Activated CD4-positive, alpha-beta memory T cell treated with anti-CD3 and anti-CD28 coated beads, Interleukin-2, amount 10 ng/mL, durations not matched to agents 7 days and 5 days (primary cell): Measurements from ENCODE around the gene HHATL. TPM values are rescaled to one million over a fixed set of nuclear protein-coding genes. Genes with fewer than 3 reads are reported as not detected.
A peak's percentile ranks its signal among the peaks of the same experiment; 100 is the strongest.

Source experiments
- CTCF ChIA-PET: fragments of 350-600 bp; sonication (Branson Sonifier 250); formaldehyde crosslinking; loops from one replicate; lab custom pipeline; 2021; ENCODE audit warnings: antibody characterized with exemption, inconsistent platforms; lab: Charles Lee
- POLR2A ChIA-PET: fragments of 350-600 bp; sonication (Branson Sonifier 250); formaldehyde crosslinking; loops from one replicate; lab custom pipeline; 2021; ENCODE audit warnings: antibody characterized with exemption; lab: Charles Lee
- DNase-seq: peaks from one replicate; pipeline ENCODE4 v3.0.0-alpha.2; 2020
- H3K27ac Mint-ChIP-seq: one replicate; pipeline ENCODE4 v1.8.0; 2021; ENCODE audit warnings: mild to moderate bottlenecking, mixed read lengths
- H3K27me3 Mint-ChIP-seq: one replicate; pipeline ENCODE4 v1.8.0; 2021; ENCODE audit warnings: mixed read lengths
- H3K36me3 Mint-ChIP-seq: one replicate; pipeline ENCODE4 v1.8.0; 2021; ENCODE audit warnings: low read depth, mixed read lengths
- H3K4me1 Mint-ChIP-seq: one replicate; pipeline ENCODE4 v1.8.0; 2021; ENCODE audit warnings: mixed read lengths
- H3K4me3 Mint-ChIP-seq: one replicate; pipeline ENCODE4 v1.8.0; 2021; ENCODE audit warnings: mild to moderate bottlenecking, mixed read lengths
- H3K9me3 Mint-ChIP-seq: one replicate; pipeline ENCODE4 v1.8.0; 2021; ENCODE audit warnings: mixed read lengths
- total RNA-seq, 2 experiments: library from RNA; stranded (reverse); gene quantifications; one replicate each; pipeline ENCODE4 v1.2.3, GENCODE V29; 2021

The HHATL gene
- total RNA-seq, 2 experiments from 2014 or later, result 0.25 TPM; not detected in 1

DNA sequence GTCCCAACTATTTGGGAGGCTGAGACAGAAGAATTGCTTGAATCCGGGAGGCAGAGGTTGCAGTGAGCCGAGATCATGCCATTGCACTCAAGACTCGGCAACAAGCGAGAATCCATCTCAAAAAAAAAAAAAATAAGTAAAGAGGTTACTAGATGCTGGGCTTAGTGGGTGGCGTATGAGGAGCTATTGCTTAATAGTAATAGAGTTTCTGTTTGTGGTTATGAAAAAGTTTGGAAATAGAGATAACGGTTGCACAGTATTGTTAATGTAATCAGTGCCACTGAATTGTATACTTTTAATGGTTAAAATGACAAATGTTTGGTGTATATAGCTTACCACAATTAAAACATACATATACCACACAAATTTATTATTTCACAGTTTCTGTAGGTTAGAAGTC, 14.7 kb upstream of the HHATL start:
- no peaks in the 10 kb centered on the region for H3K9me3 Mint-ChIP-seq
- no peaks in the 10 kb centered on the region for H3K4me1 Mint-ChIP-seq
- H3K27me3 Mint-ChIP-seq, result peaks cover 9% of the 10 kb centered on the region
- H3K36me3 Mint-ChIP-seq, result no peaks in the 10 kb centered on the region
- no peak for DNase-seq
- ChIA-PET CTCF (interaction anchor here (0.7 kb wide), 1 partner anchor 115 kb away, joined by 5 read pairs; no protein-coding TSS in a partner anchor), POLR2A (no interaction called here)
- H3K27ac Mint-ChIP-seq, result no peak overlapping the region
- no peak overlapping the region for H3K4me3 Mint-ChIP-seq

DNA sequence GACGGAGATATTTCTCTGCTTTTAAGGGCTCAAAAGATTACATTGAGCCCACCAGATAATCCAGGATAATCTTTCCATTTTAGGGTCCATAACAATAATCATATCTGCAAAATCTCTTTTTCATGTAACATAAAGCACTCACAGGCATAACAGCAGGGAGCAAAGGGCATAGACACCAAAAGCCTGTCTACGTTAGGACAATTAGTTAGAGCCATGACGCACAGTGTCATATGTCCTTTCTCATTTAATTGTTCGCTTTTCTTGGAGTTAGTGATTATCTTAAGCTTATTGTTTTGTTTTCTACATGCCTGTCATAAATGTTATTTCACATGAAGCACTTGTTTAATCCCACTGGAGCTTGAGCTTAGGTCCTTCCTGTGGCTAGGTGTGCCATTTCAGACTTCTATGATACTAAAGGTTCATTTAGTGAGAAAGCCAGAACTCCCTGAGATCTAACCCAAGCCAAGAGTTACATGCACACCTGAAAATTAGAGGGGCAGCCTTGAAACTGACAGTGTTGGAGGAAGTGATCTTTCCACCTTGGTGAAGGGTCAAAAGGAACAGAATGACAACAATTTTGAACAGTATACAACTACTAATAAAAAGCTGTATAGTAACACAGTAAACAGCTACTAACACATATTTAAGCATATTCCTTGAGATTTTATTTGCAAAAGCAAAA, 11.7 kb upstream of the HHATL start:
- peaks cover 4% of the 10 kb centered on the region for H3K27me3 Mint-ChIP-seq
- ChIA-PET POLR2A (no interaction called here), CTCF (no interaction called here)
- H3K9me3 Mint-ChIP-seq, result no peaks in the 10 kb centered on the region
- H3K4me3 Mint-ChIP-seq, result no peak overlapping the region
- no peaks in the 10 kb centered on the region for H3K36me3 Mint-ChIP-seq
- no peaks in the 10 kb centered on the region for H3K4me1 Mint-ChIP-seq
- DNase-seq, result no peak
- no peak overlapping the region for H3K27ac Mint-ChIP-seq

DNA sequence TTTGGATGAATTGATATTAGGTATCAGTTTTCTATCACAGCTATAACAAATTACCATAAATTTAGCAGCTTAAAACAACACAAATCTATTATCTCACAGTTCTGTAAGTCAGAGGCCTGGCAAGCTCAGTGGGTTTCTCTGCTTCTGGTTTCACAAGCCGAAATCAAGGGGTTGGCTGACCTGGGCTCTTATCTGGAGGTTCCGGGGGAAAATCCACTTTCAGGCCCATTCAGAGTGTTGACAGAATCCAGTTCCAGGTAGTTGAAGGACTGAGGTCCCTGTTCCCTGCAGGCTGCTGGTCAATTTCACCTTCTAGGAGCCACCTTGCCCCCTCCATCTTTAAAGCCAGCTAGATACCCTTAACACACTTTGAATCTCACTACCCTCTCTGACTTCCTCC, 11.1 kb upstream of the HHATL start:
- Mint-ChIP-seq H3K27me3 (peaks cover 4% of the 10 kb centered on the region), H3K9me3 (no peaks in the 10 kb centered on the region), H3K27ac (no peak overlapping the region), H3K36me3 (no peaks in the 10 kb centered on the region), H3K4me1 (no peaks in the 10 kb centered on the region), H3K4me3 (no peak overlapping the region)
- DNase-seq, result no peak
- POLR2A ChIA-PET, result no interaction called here
- CTCF ChIA-PET, result interaction anchor here (0.6 kb wide), 1 partner anchor 1216 kb away, joined by 4 read pairs; no protein-coding TSS in a partner anchor

DNA sequence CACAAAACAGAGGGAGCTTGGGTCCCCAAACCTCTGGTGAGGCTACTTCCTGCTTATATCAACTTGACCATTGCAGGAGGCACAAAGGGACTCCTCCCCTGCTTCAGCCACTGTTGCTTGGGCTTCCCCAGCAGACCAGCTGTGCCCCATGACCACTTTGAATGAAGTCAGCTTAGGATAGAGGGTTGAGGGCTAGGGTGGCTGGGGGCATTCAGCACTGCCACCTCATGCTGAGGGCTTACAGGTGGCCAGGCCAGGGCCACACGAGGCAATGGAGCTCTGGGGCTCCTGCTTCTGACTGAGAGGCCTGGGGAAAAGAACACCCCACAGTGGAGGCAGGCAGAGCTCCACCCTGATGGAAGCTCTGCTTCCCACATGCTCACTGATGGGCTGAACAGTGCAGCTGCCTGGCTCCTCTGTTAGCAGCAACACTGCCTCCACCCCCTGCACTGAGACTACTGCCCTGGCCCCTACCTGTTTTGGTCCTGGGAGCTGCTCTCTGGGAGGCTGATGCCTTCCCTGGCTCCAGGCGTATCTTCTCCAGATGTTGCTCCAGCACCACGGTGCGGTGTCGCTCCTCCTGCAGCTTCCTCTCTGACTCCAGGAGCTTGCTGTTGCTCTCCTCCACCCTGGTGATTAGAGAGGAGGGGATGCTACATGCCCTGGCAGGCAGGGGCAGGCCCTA, 10.2 kb upstream of the HHATL start:
- peak; percentile 8 for DNase-seq
- Mint-ChIP-seq H3K9me3 (no peaks in the 10 kb centered on the region), H3K4me1 (no peaks in the 10 kb centered on the region), H3K36me3 (no peaks in the 10 kb centered on the region), H3K27me3 (peaks cover 4% of the 10 kb centered on the region), H3K4me3 (no peak overlapping the region), H3K27ac (no peak overlapping the region)
- POLR2A ChIA-PET, result no interaction called here
- CTCF ChIA-PET, result interaction anchor here (1.2 kb wide), 1 partner anchor 31 kb away, joined by 4 read pairs; no protein-coding TSS in a partner anchor

DNA sequence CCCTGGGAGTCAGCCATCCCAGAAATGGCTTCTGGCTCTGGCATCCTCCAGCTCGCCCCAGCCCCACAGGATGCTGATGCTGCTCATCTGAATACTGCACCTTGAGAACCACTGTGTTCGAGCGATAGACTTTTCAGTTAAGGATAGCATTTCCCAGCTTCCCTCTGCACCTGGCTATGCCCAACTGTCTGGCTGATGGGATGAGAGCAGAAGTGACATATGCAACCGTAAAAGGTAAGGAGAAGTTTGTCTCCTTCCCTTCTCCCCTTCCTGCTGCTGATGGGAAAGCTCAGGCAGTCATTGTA, 9.7 kb upstream of the HHATL start:
- Mint-ChIP-seq H3K4me3 (no peak overlapping the region), H3K27me3 (peaks cover 4% of the 10 kb centered on the region), H3K36me3 (no peaks in the 10 kb centered on the region), H3K4me1 (no peaks in the 10 kb centered on the region), H3K9me3 (no peaks in the 10 kb centered on the region), H3K27ac (no peak overlapping the region)
- ChIA-PET POLR2A (no interaction called here), CTCF (interaction anchor here (1.2 to 1.4 kb wide), 2 partner anchors 32 to 34 kb away, joined by 3 to 4 read pairs; no protein-coding TSS in a partner anchor)
- peak; percentile 9 for DNase-seq

DNA sequence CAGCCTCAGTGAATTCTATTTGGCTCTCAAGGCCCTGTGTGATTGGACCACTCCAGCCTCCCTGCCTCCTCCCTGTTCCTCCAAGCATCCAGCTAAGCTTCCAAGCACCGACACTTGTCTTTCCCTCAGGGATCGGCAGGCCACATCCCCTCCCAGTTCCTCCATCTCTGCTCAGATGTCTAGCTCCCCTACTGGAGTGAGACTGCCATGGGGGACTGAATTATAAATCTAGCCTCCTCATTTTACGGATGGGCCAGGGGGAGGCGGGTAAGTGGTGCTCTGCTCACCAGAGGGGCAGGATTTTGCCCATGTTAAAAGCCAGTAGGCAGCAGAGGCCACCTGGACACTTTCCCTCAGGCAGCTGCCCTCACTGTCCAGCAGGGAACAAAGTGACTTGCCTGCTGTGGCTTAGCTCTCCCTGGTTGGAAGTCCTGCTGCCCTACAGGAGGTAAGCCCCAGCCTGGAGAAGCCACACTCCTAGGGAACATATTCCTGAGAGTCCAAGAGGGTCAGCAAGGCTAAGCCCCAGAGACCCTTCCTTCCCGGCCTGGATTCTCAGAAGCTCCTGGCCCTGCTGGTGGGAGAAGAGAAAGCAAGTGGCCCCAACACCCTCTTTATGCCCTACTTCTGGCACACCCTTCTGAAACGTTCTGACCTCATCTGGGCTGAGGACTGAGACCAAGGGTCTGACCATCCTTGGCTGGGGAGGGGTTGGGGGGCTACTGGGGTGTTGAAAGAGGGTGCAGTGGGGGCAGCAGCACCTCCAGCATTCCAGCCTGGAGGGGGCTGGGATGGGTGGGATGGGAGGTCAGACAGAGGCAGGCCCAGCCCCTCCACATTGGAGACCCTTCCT, 9.1 kb upstream of the HHATL start:
- DNase-seq, result peak; percentile 12
- POLR2A ChIA-PET, result no interaction called here

DNA sequence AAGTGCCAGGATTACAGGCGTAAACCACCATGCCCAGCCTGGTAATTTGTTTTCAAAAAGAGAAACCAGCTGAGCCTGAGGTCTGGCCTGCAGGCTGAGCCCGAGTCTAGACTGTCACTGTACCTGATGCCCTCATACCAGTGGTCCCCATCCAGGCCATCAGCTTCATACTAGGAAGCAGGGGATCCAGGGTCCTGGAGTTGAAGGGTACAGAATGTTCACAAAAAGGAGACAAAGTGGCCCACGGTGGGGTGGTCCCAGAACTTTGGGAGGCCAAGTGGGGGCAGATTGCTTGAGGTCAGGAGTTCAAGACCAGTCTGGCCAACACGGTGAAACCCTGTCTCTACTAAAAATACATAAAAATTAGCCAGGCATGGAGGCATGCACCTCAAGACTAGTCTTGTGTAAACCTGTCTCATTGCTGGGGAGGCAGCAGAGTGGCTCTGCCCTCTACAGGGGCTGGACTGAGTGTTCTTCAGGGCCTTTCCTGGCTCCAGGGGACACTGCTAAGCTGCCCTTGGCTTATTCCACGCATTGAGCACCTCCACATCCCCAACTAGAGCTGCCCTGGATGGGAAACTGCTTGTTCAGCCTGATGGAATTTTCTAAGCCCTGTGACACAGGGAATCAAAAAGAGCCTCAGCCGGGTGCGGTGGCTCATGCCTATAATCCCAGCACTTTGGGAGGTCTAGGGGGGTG, 7.9 kb upstream of the HHATL start:
- DNase-seq, result peak; percentile 9
- Mint-ChIP-seq H3K9me3 (no peaks in the 10 kb centered on the region), H3K4me3 (no peak overlapping the region), H3K4me1 (no peaks in the 10 kb centered on the region), H3K27ac (no peak overlapping the region), H3K36me3 (no peaks in the 10 kb centered on the region), H3K27me3 (peaks cover 4% of the 10 kb centered on the region)
- ChIA-PET CTCF (no interaction called here), POLR2A (no interaction called here)

More for the DNA sequence above, 9.1 kb upstream of the HHATL start:
- no peaks in the 10 kb centered on the region for H3K4me1 Mint-ChIP-seq
- H3K27me3 Mint-ChIP-seq, result peaks cover 4% of the 10 kb centered on the region
- no peak overlapping the region for H3K4me3 Mint-ChIP-seq
- H3K9me3 Mint-ChIP-seq, result no peaks in the 10 kb centered on the region
- H3K36me3 Mint-ChIP-seq, result no peaks in the 10 kb centered on the region
- CTCF ChIA-PET, result interaction anchor here (1.4 kb wide), 1 partner anchor 34 kb away, joined by 3 read pairs; no protein-coding TSS in a partner anchor
- H3K27ac Mint-ChIP-seq, result no peak overlapping the region

DNA sequence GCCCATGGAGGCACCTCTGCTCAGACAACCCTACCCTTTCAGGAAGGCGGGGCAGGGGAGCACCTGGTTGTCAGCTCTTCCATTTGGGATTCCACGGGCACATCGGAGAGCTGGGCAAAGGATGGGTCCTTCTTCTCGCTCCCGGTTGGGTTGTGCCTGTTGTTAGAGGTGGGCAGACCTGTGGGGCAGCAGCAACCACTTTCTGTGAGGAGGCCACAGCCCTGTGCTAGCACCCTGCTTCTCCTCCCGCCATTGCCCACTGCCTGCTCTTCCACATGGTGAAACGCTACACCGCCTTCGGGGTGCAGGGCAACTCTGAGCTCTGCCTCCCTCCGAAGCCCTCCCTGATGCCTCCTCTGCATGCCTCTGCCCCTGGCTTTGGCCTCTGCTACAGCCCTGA, 7.0 kb upstream of the HHATL start:
- Mint-ChIP-seq H3K4me3 (no peak overlapping the region), H3K27me3 (peaks cover 4% of the 10 kb centered on the region), H3K36me3 (no peaks in the 10 kb centered on the region), H3K27ac (no peak overlapping the region), H3K4me1 (no peaks in the 10 kb centered on the region), H3K9me3 (no peaks in the 10 kb centered on the region)
- CTCF ChIA-PET, result no interaction called here
- DNase-seq, result peak; percentile 11
- POLR2A ChIA-PET, result no interaction called here

DNA sequence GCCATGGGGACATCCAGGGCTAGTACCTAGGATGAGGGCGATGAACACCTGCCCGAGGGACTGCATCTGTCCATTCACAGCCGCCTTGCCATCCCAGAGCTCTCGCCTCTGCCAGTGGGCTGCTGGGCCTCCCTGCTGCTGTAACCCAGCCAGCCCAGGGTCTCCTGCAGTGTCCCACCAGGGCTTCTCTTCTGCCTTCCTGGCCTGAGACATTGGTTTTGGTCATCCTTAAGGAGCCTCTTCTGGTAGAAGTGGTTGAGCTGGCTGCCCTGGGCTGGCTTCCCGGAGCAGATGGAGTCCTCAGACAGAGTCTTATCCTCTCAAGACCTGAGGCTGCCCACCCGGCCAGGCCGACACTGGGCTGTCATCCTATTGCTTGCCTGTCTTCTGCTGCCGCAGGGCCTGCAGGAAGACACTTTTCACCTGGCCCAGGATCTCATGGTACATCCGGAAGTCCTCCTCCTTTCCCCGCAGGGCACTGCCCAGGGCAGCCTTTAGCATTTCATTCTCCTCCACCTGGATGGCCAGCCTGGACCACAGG, 6.1 kb upstream of the HHATL start:
- no peaks in the 10 kb centered on the region for H3K9me3 Mint-ChIP-seq
- H3K4me1 Mint-ChIP-seq, result no peaks in the 10 kb centered on the region
- H3K27me3 Mint-ChIP-seq, result no peaks in the 10 kb centered on the region
- ChIA-PET CTCF (no interaction called here), POLR2A (no interaction called here)
- no peak overlapping the region for H3K4me3 Mint-ChIP-seq
- no peak overlapping the region for H3K27ac Mint-ChIP-seq
- DNase-seq, result peak; percentile 14
- H3K36me3 Mint-ChIP-seq, result no peaks in the 10 kb centered on the region

DNA sequence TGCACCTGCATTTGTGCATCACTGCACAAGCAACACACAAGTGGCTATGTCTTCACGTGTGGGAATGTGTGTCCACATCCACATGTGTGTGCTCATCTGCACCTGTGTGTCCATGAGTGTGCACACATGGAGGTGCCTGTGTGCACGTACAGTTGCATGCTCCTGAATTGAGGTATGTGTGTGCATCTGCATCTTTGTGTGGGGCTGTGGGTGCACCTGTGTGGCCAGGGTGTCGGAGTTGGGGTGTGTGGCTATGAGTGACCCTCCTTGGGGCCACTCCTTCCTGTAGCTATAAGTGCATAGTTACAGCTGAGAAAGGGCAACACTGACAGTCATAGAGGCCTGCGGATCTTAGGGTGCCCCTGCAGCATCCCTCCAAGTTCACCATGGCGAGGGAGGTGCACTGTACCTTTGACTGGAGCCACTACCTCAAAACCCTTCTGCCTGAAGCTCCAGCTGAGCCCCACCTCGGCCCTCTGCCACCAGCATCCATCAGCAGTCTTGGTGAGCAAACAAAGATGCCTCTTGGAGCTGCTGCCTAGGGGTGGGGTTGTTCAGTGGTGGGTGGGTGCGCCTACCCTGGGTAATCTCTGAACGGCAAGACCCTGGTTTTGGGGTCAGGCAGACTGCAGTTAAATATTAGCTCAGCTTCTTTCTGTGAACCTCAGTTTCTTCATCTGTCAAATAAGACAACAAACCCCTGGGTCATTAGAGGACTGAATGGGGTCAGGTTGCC, 5.2 kb upstream of the HHATL start:
- H3K27me3 Mint-ChIP-seq, result no peaks in the 10 kb centered on the region
- H3K4me1 Mint-ChIP-seq, result no peaks in the 10 kb centered on the region
- no peaks in the 10 kb centered on the region for H3K36me3 Mint-ChIP-seq
- CTCF ChIA-PET, result interaction anchor here (0.6 kb wide), 1 partner anchor 16 kb away, joined by 3 read pairs; no protein-coding TSS in a partner anchor
- H3K4me3 Mint-ChIP-seq, result no peak overlapping the region
- POLR2A ChIA-PET, result no interaction called here
- no peak overlapping the region for H3K27ac Mint-ChIP-seq
- DNase-seq, result peak; percentile 12
- no peaks in the 10 kb centered on the region for H3K9me3 Mint-ChIP-seq

DNA sequence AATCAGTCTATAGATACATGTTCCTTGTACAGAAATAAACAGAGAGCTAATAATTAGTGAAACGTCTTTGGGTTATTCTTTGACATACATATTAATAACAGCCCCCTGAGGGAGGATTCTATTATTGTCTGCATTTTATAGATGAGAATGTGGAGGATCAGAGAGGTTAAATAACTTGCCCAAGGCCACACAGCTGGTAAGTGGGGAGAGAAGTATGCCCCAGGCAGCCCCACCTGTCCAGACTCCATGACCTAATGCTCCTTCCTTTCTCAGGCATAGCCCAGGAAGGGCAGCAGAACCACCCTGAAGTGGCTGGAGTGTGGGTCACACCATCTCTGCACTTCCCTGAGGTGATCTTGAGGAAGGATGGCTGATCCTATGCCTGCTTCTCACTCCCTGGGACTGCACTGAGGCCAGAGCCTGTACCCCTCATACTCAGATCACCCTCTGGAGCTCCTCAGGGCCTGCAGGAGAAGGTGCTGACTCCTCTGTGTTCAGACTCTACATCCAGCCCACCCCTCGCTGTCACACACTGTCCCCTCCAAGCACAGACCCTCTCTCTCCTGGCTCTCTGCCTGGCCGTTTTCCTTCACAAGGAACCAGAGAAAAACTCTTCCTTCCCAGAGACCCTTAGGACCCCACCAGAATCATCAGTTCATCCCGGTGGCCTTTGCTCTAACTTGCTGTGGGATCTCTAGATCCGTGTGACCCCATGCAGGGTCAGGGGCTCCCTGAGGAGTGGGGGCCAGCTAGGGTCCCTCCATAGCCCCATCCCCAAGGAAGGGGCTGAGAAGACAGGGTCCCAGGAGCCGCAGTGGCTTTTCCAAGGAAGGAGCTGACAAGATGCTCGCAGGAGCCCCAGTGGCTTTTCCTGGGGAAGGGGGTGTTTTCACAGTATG, 4.4 kb upstream of the HHATL start:
- H3K9me3 Mint-ChIP-seq, result no peaks in the 10 kb centered on the region
- no peaks in the 10 kb centered on the region for H3K4me1 Mint-ChIP-seq
- POLR2A ChIA-PET, result no interaction called here
- peak; percentile 2 for DNase-seq
- H3K27me3 Mint-ChIP-seq, result no peaks in the 10 kb centered on the region
- no peak overlapping the region for H3K4me3 Mint-ChIP-seq
- no peak overlapping the region for H3K27ac Mint-ChIP-seq
- no peaks in the 10 kb centered on the region for H3K36me3 Mint-ChIP-seq
- CTCF ChIA-PET, result no interaction called here
